ENCODE results near the gene YAE1.

GRCh38 chr7:39602351-39602750, 36.1 kb downstream of the YAE1 start:
- TF ChIP-seq CTCF (IDR thresholded peaks at IDR 0.05; ENCODE audit: insufficient read depth, low read length, poor library complexity, severe bottlenecking): no peak
- TF ChIP-seq EZH2phosphoT487 (conservative IDR thresholded peaks at IDR 0.05; ENCODE audit: low read length): no peak

All from SU-DHL-6 (cell line).